Muscle layer of duodenum (tissue), 2 donors: ENCODE results near the gene GPR39.

Experiments
- H3K27ac ChIP-seq: one replicate; pipeline ENCODE4 v1.7.0; 2013; ENCODE audit warnings: mild to moderate bottlenecking, low read length
- H3K27me3 ChIP-seq: one replicate; pipeline ENCODE4 v1.7.0; 2013; ENCODE audit warnings: low read depth, mild to moderate bottlenecking, control low read depth, low read length
- H3K36me3 ChIP-seq, 2 donors: one replicate each; pipeline ENCODE4 v1.7.0; 2013; ENCODE audit warnings: low read length in 2 of 2, control low read depth in 1 of 2, mild to moderate bottlenecking in 1 of 2; ENCODE audit not compliant: insufficient read depth in 2 of 2, control insufficient read depth in 1 of 2
- H3K4me1 ChIP-seq, 2 donors: one replicate each; pipeline ENCODE4 v1.7.0; 2013; ENCODE audit warnings: low read length in 2 of 2, mild to moderate bottlenecking in 2 of 2, control low read depth in 1 of 2, moderate library complexity in 1 of 2; ENCODE audit not compliant: insufficient read depth in 2 of 2, control insufficient read depth in 1 of 2
- H3K4me3 ChIP-seq, 2 donors: one replicate each; pipeline ENCODE4 v1.7.0; 2013; ENCODE audit warnings: low read length in 2 of 2, low read depth in 1 of 2, mild to moderate bottlenecking in 1 of 2
- H3K9me3 ChIP-seq, 2 donors: one replicate each; pipeline ENCODE4 v1.7.0; 2013; ENCODE audit warnings: low read length in 2 of 2, control low read depth in 1 of 2, mild to moderate bottlenecking in 1 of 2; ENCODE audit not compliant: control insufficient read depth in 1 of 2
- donor health status: healthy.

GPR39 gene

DNA sequence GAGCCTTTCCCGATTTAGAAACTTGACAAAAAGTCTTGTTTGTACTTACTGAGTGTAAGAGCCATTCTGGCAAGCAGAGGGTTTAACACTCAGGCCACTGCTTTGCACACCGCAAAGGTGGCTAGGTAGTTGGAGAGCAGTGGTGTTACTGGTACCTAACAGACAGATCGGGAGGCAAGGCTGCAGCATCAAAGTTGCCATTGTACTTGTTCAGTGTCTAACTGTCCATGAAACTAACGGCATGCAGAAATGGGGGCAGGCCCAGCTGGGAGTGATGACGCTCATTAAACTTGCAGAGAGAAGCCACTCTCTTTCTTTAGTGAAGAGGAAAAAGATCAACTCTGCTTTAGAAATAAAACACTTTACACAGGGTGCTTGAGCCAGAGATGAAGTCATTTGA, 10.1 kb downstream of the GPR39 start:
- H3K27me3 ChIP-seq = no peaks in the 10 kb centered on the region
- H3K4me1 ChIP-seq = peaks cover 0 to 4% of the 10 kb centered on the region in 2 donors

DNA sequence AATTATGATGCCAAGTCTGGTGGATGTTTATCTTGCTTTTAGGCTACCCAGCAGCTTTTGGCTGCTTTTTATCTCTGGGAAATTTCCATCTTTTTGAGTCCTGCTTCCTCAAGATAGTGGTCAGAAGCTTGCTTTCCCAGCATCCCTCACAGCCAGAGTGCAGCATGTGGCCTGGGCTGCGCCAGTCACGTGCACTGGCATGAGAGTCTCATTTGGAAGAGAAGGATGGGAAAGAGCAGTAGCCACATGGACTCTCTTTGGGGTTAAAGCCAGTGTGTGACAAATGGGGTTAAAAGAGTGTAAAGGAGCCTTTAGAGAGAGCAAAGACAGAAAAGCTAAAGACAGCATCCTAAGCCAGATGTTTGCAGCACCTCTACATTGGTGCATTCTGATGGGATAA, 12.7 kb downstream of the GPR39 start:
- Histone ChIP-seq H3K27me3 (no peaks in the 10 kb centered on the region), H3K4me3 (no peak overlapping the region), H3K9me3 (peaks cover 0 to 8% of the 10 kb centered on the region in 2 donors), H3K27ac (no peak overlapping the region), H3K4me1 (peaks cover 0 to 2% of the 10 kb centered on the region in 2 donors), H3K36me3 (no peaks in the 10 kb centered on the region)

More for the DNA sequence above, 10.1 kb downstream of the GPR39 start:
- Histone ChIP-seq H3K27ac (no peak overlapping the region), H3K4me3 (no peak overlapping the region), H3K9me3 (peaks cover 0 to 2% of the 10 kb centered on the region in 2 donors), H3K36me3 (no peaks in the 10 kb centered on the region)

DNA sequence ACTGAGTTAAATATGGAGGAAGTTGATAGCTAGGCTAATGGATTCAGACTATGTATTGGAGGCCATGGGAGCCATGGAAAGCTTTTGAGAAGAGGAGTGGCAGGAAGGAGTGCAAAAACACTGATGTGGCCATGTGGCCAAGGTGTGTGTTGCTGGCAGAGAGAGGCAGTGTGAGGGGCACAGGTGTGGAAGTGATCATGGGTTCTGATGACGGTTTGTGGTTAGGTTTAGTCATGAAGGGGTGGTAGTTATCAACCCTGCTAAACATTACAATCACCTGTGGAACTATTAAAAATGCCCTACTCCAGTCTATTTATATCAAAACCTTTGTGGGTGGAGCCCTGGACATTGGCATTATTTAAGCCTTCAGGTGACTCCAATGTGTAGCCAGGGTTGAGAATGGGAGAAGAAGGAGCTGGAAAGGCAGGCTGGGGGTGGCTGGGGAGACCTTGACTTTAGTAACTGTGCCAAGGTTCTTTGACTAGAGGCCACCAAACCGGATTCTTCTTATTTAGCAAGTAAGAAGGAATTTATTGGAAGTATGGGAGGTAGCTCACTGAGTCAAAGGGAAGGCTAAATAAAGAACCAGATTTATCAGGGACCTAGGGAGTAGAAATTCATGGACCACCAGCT, 13.5 kb downstream of the GPR39 start:
- Histone ChIP-seq H3K4me1 (no peaks in the 10 kb centered on the region), H3K27ac (no peak overlapping the region), H3K4me3 (no peak overlapping the region), H3K36me3 (no peaks in the 10 kb centered on the region), H3K27me3 (no peaks in the 10 kb centered on the region), H3K9me3 (peaks cover 0 to 8% of the 10 kb centered on the region in 2 donors)

DNA sequence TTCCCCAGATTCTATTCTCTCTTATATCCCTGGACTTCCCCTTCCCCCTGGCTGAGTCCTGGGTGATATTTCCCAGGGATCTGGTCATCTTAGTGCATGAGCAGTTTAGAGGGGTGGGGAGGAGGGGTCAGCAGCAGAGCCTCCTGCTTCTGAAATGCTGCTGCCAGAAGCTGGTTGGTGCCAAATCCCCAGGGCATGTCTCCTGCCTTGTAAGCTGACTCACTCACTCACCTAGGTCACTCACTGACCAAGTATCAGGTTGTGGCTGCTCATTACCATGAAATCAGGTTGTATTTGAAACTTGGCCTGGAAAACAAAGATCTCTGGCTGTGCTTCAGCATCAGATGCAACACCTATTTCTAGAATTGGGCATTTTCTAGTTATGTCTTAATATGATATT, 14.3 kb downstream of the GPR39 start:
- Histone ChIP-seq H3K4me1 (no peaks in the 10 kb centered on the region), H3K36me3 (no peaks in the 10 kb centered on the region), H3K27ac (no peak overlapping the region), H3K9me3 (peaks cover 0 to 8% of the 10 kb centered on the region in 2 donors), H3K27me3 (no peaks in the 10 kb centered on the region), H3K4me3 (no peak overlapping the region)

DNA sequence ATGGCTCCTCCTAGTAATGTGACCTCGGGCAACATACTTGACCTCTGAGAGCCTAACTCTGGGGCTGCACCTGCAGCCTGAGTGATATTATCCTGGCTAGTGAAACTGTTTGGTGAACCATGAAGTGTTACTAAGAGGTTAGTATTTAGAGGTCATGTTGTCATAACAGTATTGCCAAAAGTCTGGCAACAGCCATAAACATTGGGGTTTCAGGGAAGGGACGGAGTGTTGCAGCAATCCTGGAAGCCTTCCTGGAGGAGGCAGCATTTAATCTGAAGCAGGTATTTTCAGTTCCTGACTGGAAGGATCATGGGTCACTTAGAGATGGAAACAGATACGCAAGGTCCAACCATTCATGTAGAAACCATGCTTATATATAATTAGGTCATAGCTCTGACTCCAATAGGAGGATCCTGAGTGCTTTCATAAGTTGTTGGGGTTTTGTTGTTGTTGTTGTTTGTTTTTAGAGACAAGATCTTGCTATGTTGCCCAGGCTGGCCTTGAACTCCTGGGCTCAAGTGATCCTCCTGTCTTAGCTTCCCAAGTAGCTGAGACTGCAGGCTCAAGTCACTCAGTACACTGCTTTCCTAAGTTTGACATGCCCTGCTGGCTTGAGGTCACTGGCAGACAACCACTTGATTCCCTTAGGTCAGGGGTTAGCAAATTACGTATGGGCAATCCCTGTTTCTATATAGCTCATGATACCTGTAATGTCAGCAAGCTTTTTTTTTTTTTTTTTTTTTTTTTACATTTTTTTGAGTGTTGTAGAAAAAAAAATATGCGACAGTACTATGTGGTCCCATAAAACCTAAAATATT, 21.5 kb downstream of the GPR39 start:
- no peaks in the 10 kb centered on the region for H3K36me3 ChIP-seq
- H3K4me3 ChIP-seq = no peak overlapping the region
- H3K4me1 ChIP-seq = no peaks in the 10 kb centered on the region
- no peak overlapping the region for H3K27ac ChIP-seq
- no peaks in the 10 kb centered on the region for H3K27me3 ChIP-seq
- no peaks in the 10 kb centered on the region for H3K9me3 ChIP-seq

DNA sequence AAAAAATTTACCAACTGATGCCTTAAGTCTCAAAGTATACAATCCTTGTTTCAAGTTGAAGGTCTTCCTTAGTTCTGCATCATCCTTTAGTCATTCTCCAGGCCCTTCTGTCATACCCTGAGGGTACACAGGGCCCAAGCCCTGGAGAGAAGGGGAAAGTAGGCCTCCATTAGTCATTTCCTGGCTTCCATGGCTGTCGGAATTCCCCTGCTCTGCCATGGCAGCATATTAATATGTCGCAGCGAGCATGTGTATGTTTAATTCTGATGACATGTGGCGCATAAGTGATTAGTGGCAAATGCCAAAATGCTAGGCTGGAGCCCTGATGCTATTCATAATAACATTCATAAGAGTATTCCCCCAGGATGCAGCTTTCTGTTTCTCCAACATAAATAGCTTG, 22.1 kb downstream of the GPR39 start:
- Histone ChIP-seq H3K27me3 (no peaks in the 10 kb centered on the region), H3K4me1 (no peaks in the 10 kb centered on the region), H3K4me3 (no peak overlapping the region), H3K27ac (no peak overlapping the region), H3K36me3 (no peaks in the 10 kb centered on the region), H3K9me3 (no peaks in the 10 kb centered on the region)

DNA sequence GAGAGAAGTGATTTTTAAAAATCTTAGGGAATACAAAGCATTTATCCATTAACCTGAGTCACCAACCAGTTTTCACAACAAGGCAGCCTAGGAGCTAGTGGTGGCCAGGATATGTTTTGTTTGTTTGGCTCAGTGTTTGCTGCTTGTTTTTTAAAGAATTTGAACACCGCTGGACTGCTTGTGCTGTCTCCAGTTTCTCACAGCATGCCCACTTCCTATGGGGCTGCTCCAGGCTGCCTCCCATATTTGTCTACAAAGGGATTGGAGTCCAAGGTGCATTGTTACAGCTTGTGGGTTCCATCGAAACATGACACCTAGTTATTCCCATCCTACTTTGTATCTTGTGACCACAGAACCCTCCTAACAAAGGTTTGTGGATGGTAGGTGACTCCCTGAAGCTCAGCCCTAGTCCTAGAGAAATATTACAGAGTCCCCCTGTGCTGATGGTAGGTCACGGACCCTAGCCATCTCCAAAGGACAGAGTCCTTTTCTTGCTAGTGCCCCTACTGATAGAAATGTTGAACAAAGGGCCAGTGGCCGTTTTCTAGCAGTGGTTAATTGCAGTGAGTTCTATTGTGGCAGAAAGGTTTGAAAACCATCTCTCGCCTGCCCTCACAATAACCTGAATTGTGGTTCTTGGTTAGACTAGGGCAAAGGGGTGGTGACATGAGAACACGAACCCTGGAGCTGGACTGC, 23.2 kb downstream of the GPR39 start:
- no peak overlapping the region for H3K27ac ChIP-seq
- H3K9me3 ChIP-seq = no peaks in the 10 kb centered on the region
- no peaks in the 10 kb centered on the region for H3K4me1 ChIP-seq
- no peaks in the 10 kb centered on the region for H3K36me3 ChIP-seq
- H3K4me3 ChIP-seq = no peak overlapping the region
- H3K27me3 ChIP-seq = no peaks in the 10 kb centered on the region

DNA sequence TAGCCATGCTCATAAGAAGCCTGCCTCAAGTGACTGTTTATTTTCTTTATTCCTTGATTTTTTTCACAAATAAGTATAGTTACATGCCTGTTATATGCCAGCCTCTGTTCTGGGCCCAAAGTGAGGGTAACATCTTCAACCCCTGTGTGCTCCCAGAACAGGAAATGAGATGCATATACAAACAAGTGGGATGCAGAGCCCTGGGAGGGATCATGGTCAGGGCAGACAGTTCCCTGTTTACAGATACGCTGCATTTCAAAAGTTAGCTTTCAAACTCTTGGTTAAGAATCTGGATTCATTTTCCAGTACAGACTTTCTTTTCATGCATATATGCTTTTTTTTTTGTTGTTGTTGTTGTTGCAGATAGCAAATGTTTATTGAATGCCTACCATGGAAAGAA, 24.4 kb downstream of the GPR39 start:
- no peaks in the 10 kb centered on the region for H3K9me3 ChIP-seq
- H3K36me3 ChIP-seq = no peaks in the 10 kb centered on the region

DNA sequence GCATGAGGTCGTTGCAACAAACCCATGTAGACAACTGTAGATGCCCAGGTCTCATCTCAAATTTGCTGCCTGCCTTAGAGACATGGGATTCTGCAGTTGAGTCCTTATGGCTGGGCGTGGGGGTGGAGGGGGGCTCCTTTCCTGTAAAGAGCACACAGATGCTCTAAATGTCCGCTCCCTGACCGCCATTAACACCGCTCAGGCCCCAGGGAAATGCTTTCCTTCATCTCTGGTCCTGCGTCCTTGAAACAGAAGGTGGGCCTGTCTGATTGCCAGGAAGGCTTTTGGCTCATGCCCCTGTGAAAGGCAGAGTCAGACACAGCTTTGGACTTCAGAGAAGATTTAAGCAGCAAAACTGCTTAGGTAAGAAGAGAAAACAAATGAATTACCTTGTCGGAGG, 25.7 kb downstream of the GPR39 start:
- no peaks in the 10 kb centered on the region for H3K4me1 ChIP-seq
- no peak overlapping the region for H3K27ac ChIP-seq
- H3K27me3 ChIP-seq = no peaks in the 10 kb centered on the region
- no peak overlapping the region for H3K4me3 ChIP-seq
- H3K9me3 ChIP-seq = no peaks in the 10 kb centered on the region
- no peaks in the 10 kb centered on the region for H3K36me3 ChIP-seq

More for the DNA sequence above, 24.4 kb downstream of the GPR39 start:
- Histone ChIP-seq H3K4me3 (no peak overlapping the region), H3K4me1 (no peaks in the 10 kb centered on the region), H3K27ac (no peak overlapping the region), H3K27me3 (no peaks in the 10 kb centered on the region)

DNA sequence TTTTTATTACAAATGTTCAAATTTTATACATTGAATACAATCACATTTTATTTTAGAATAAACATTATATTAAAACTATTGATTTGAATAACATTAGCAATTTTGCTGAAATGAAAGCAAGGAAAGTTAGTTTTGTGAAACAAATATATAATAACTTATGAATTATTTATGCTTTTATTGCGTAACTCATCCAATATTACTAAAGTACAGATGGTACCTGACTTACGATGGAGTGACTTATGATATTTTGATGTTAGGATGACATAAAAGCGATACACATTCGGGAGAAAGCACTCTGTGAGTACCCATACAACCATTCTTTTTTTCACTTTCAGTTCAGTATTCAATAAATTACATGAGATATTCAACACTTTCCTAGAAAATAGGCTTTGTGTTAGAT, 26.5 kb downstream of the GPR39 start:
- Histone ChIP-seq H3K9me3 (no peaks in the 10 kb centered on the region), H3K4me1 (no peaks in the 10 kb centered on the region), H3K4me3 (no peak overlapping the region), H3K27me3 (no peaks in the 10 kb centered on the region), H3K36me3 (no peaks in the 10 kb centered on the region), H3K27ac (no peak overlapping the region)

DNA sequence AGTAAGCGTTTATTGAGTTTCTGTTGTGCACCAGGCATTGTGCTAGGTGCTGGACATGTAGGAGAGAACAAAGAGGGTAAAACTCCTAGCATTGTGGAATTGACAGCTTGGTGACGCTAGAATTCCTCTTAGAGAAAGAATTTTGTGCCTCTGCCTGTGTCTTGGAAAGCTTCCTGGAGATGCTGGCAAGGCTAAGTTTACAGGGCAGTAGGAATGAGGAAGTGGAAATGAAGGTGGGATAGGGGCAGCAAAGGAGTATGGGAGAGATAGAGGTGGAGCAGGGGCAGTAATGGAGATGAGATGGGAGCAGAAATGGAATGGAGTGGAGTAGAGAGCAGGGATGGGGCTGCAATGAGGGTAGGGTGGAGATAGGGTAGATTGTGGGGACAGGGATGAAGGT, 29.8 kb downstream of the GPR39 start:
- Histone ChIP-seq H3K9me3 (no peaks in the 10 kb centered on the region), H3K27ac (no peak overlapping the region), H3K36me3 (no peaks in the 10 kb centered on the region), H3K27me3 (no peaks in the 10 kb centered on the region), H3K4me1 (no peaks in the 10 kb centered on the region), H3K4me3 (no peak overlapping the region)
